ENCODE results near the gene IRAK2.

- TF ChIP-seq SP4 (IDR thresholded peaks at IDR 0.05; ENCODE audit: low read length) (no peak), BRCA1 (IDR thresholded peaks at IDR 0.05; ENCODE audit: low read depth, low read length) (no peak), POLR2A (IDR thresholded peaks at IDR 0.05; ENCODE audit: control extremely low read depth in 1 of 2, low read depth in 2 of 2, low read length in 2 of 2) (no peak), CTCF (IDR thresholded peaks at IDR 0.05; ENCODE audit: control extremely low read depth in 1 of 3, insufficient read depth in 1 of 3, low read depth in 1 of 3, low read length in 3 of 3) (no peak), SIN3A (conservative IDR thresholded peaks at IDR 0.05 in 1 of 2, IDR thresholded peaks at IDR 0.05 in 1 of 2; ENCODE audit: low read depth in 1 of 2, low read length in 2 of 2) (no peak), SRF (IDR thresholded peaks at IDR 0.05; ENCODE audit: low read depth, low read length) (no peak), MAX (IDR thresholded peaks at IDR 0.05) (no peak), EZH2 (IDR thresholded peaks at IDR 0.05; ENCODE audit: low read depth, low read length, severe bottlenecking) (no peak), ATF3 (IDR thresholded peaks at IDR 0.05; ENCODE audit: insufficient read depth, low read depth, low read length) (no peak)
These were observed 29.8 kb downstream of the IRAK2 start for GRCh38 chr3:10194328-10195071.

All from H1 (cell line).